Measurements from ENCODE around the gene ABI3.

- TF ChIP-seq, protein P1, sequence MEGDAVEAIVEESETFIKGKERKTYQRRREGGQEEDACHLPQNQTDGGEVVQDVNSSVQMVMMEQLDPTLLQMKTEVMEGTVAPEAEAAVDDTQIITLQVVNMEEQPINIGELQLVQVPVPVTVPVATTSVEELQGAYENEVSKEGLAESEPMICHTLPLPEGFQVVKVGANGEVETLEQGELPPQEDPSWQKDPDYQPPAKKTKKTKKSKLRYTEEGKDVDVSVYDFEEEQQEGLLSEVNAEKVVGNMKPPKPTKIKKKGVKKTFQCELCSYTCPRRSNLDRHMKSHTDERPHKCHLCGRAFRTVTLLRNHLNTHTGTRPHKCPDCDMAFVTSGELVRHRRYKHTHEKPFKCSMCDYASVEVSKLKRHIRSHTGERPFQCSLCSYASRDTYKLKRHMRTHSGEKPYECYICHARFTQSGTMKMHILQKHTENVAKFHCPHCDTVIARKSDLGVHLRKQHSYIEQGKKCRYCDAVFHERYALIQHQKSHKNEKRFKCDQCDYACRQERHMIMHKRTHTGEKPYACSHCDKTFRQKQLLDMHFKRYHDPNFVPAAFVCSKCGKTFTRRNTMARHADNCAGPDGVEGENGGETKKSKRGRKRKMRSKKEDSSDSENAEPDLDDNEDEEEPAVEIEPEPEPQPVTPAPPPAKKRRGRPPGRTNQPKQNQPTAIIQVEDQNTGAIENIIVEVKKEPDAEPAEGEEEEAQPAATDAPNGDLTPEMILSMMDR (IDR thresholded peaks at IDR 0.05): peak; percentile 94
- TF ChIP-seq ZFX (IDR thresholded peaks at IDR 0.05; ENCODE audit: borderline replicate concordance): no peak
These were observed 30.2 kb upstream of the ABI3 start for GRCh38 chr17:49180303-49180702.
